BLaER1 (cell line): ENCODE results near the gene ARHGAP26.
"Not testable (repeated sequence)": the region's sequence is repeated elsewhere in the genome, so short reads cannot be mapped to it uniquely, and the experiment has no call there.

ENCODE experiments used
- H3K27ac ChIP-seq: shearing (Covaris generic); formaldehyde crosslinking; 2 replicates; pipeline ENCODE4 v1.8.1; 2022
- H3K27me3 ChIP-seq: shearing (Covaris generic); formaldehyde crosslinking; 2 replicates; pipeline ENCODE4 v1.8.1; 2022
- H3K36me3 ChIP-seq: shearing (Covaris generic); formaldehyde crosslinking; 2 replicates; pipeline ENCODE4 v1.8.1; 2022
- H3K4me1 ChIP-seq: shearing (Covaris generic); formaldehyde crosslinking; 2 replicates; pipeline ENCODE4 v1.8.1; 2022
- H3K4me2 ChIP-seq: shearing (Covaris generic); formaldehyde crosslinking; 2 replicates; pipeline ENCODE4 v1.8.1; 2022
- H3K4me3 ChIP-seq: shearing (Covaris generic); formaldehyde crosslinking; 2 replicates; pipeline ENCODE4 v1.8.1; 2022
- H3K9ac ChIP-seq: shearing (Covaris generic); formaldehyde crosslinking; 2 replicates; pipeline ENCODE4 v1.8.1; 2022
- H3K9me3 ChIP-seq: shearing (Covaris generic); formaldehyde crosslinking; 2 replicates; pipeline ENCODE4 v1.8.1; 2022
- H4K20me1 ChIP-seq: shearing (Covaris generic); formaldehyde crosslinking; 2 replicates; pipeline ENCODE4 v1.8.1; 2022
- Cebpa-rat ChIP-seq: shearing (Covaris generic); IDR thresholded peaks from 2 replicates; pipeline ENCODE4 v1.8.1; 2022

ARHGAP26 gene

DNA sequence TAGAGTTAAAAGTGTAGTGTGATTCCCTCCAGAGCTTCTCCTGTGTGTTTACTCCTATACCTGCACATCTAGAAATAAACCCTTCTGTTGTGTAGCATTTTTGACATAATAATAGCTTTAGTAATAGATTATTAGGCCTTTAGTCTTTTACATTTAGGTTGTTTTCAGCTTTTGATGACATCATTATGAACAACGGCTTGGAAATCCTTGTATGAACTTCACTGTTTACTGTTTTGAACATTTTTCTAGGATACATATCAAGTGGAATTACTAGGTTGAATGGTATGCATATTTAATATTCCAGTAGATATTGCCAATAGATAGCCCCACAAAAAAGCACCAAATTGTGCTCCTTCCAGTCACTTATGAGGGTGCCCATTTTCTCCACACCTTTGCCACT is 174.0 kb downstream of the ARHGAP26 start:
- H4K20me1 ChIP-seq: no peaks in the 10 kb centered on the region
- H3K9ac ChIP-seq: no peak overlapping the region
- peaks cover 4% of the 10 kb centered on the region; the same call in 1 of the 2 replicates for H3K9me3 ChIP-seq
- TF ChIP-seq Cebpa-rat: no peak
- no peaks in the 10 kb centered on the region for H3K27me3 ChIP-seq
- no peaks in the 10 kb centered on the region for H3K4me1 ChIP-seq
- H3K36me3 ChIP-seq: peaks cover 3% of the 10 kb centered on the region; the same call in 1 of the 2 replicates
- no peak overlapping the region for H3K4me2 ChIP-seq
- H3K4me3 ChIP-seq: no peak overlapping the region
- H3K27ac ChIP-seq: no peak overlapping the region

DNA sequence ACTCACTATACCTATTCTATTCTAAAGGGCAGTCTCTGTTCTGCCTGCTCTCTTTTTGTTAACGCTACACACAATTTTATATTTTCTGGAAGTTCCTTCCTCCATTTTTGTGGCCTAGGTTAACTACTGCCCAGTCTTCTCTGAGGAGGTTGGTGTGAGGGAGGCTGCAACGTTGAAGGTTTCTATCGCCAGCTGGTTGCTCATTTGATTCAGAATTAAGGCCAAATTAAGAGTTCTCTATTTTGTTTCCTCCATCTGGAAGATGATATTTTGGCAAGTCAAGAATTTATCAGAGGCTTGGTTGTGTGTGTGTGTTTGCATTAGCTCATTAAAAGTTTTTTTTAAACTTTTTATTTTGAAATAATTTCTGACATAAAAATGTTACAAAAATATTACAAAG is 175.1 kb downstream of the ARHGAP26 start:
- Histone ChIP-seq H3K4me1 (no peaks in the 10 kb centered on the region), H4K20me1 (no peaks in the 10 kb centered on the region), H3K4me3 (no peak overlapping the region), H3K4me2 (no peak overlapping the region), H3K9me3 (peaks cover 2% of the 10 kb centered on the region; the same call in 1 of the 2 replicates), H3K27ac (no peak overlapping the region), H3K9ac (no peak overlapping the region), H3K27me3 (no peaks in the 10 kb centered on the region), H3K36me3 (peaks cover 3% of the 10 kb centered on the region; the same call in 1 of the 2 replicates)
- no peak for TF ChIP-seq Cebpa-rat

DNA sequence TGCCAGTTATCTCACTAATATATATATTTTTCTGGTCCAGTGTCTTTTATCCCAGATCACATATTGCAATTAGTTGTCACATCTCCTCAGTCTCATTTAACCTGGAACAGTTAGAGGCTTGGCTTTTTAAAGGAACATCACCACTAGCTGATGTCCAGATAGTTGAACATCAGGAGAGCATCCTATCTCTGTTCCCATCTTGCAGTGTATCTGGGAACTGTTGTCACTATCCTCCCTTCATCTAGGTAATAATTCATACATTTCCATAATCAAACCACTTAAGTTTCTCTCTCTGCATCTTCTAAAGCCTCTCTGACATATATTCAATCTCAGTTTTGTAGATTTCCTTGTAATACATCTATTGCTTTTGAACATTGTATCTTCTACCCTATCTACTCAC is 175.7 kb downstream of the ARHGAP26 start:
- no peaks in the 10 kb centered on the region for H4K20me1 ChIP-seq
- no peak overlapping the region for H3K27ac ChIP-seq
- H3K4me1 ChIP-seq: no peaks in the 10 kb centered on the region
- no peak for TF ChIP-seq Cebpa-rat
- 0 out of 2 replicates have a peak, but pooled peaks cover 3% of the 10 kb centered on the region for H3K36me3 ChIP-seq
- H3K4me3 ChIP-seq: no peak overlapping the region
- no peak overlapping the region for H3K9ac ChIP-seq
- H3K27me3 ChIP-seq: no peaks in the 10 kb centered on the region
- H3K4me2 ChIP-seq: no peak overlapping the region
- H3K9me3 ChIP-seq: no peaks in the 10 kb centered on the region

DNA sequence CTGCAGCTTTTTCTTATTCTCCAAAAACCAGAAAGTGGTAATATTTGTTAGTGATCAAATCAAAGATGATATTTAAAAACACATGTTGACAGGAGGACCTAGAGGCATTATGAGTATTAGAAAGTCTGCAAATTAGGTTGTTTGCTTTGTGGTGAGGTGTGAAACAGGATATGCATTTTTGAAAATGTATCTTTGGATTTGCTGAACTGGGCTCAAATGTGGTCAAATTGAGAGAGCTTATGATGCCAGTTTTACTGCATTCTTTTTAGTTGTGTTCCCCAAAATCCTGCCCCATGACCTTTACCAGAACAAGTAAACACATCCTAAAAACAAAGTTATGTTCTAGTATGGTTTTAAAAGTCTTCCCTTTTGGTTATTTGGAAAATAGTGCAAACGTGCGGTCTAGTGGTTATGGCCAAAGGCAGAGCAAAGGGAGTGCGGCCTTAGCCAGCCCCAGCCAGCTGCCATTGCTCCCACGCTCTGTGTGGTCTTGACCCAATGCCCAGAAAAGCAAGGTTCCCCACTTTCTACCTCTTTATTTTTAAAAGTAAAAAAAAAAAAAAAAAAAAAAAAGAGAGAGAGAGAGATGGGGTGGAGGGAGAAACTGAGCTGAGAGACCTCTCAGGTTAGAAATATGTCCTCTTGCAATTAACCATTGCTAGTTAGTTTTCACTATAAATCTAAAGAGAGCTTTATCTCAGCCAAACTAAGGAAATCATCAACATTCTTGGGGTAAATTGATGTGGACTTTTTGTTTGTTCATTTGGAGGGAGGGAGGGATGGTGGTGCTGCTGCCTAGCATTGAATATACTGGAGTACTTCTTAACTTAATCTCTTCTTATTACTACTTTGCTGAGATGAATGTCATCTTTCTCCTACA is 176.6 kb downstream of the ARHGAP26 start:
- Histone ChIP-seq H3K4me3 (no peak overlapping the region), H3K36me3 (0 out of 2 replicates have a peak, but pooled peaks cover 3% of the 10 kb centered on the region), H4K20me1 (no peaks in the 10 kb centered on the region), H3K27ac (no peak overlapping the region), H3K9ac (no peak overlapping the region), H3K9me3 (no peaks in the 10 kb centered on the region), H3K27me3 (no peaks in the 10 kb centered on the region), H3K4me2 (no peak overlapping the region), H3K4me1 (no peaks in the 10 kb centered on the region)
- TF ChIP-seq Cebpa-rat: no peak

DNA sequence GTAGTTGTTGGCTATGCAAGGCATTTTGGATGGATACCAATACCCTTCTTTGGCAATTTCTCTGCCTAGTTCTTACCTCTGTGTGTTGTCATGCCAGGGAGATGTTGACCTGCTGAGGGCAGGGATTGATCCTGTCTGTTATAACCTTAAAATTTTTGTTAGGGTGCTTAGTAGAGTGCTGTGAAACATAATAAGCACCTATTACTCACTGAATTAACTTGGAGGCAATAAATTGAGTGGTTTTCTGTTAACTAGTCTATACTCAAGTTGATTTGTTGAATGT is 177.2 kb downstream of the ARHGAP26 start:
- Histone ChIP-seq H3K36me3 (0 out of 2 replicates have a peak, but pooled peaks cover 3% of the 10 kb centered on the region), H3K4me2 (no peak overlapping the region), H3K27me3 (no peaks in the 10 kb centered on the region), H3K4me3 (no peak overlapping the region), H3K4me1 (no peaks in the 10 kb centered on the region), H3K9ac (no peak overlapping the region), H3K9me3 (no peaks in the 10 kb centered on the region), H4K20me1 (no peaks in the 10 kb centered on the region), H3K27ac (no peak overlapping the region)
- TF ChIP-seq Cebpa-rat: no peak

DNA sequence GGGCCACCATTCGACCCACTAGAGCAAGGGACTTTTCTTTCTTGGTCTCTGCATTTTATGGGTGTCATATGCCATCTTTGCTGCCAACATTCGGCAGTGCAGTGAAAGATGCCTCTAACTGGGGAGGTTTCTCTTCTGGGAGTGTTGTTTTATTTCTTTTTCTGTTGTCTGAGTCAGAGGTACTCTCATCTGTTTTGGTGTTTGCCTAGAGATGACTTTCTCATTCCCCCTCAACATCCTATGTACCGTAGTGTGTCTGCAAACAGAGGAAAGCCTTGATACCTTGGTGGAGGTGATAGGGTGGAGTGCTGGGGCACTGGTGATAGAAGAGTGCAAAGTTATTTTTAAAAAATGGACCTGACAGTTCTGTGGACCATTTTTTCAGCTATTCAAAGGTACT is 182.1 kb downstream of the ARHGAP26 start:
- H3K27ac ChIP-seq: no peak overlapping the region
- no peak overlapping the region for H3K4me3 ChIP-seq
- no peak overlapping the region for H3K4me2 ChIP-seq
- TF ChIP-seq Cebpa-rat: no peak
- no peak overlapping the region for H3K9ac ChIP-seq
- H3K9me3 ChIP-seq: peaks cover 11% of the 10 kb centered on the region
- H3K4me1 ChIP-seq: no peaks in the 10 kb centered on the region
- no peaks in the 10 kb centered on the region for H3K27me3 ChIP-seq
- no peaks in the 10 kb centered on the region for H4K20me1 ChIP-seq
- 0 out of 2 replicates have a peak, but pooled peaks cover 6% of the 10 kb centered on the region for H3K36me3 ChIP-seq

DNA sequence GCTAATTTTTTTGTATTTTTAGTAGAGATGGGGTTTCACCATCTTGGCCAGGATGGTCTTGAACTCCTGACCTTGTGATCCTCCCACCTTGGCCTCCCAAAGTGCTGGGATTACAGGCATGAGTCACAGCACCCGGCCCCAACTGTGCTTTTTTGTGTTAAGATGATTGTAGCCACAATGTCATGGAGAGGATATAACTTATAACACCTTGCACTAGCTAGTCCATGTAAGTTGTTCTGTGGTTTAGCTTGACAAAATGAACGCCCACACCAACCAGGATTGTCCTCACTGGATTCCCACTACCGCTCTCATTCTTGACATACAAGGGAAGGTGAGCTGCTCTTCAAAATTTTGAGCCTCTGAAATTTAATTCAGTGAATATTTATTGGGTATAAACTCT is 182.7 kb downstream of the ARHGAP26 start:
- not testable (repeated sequence) for H3K36me3 ChIP-seq, H3K4me3 ChIP-seq, H3K27me3 ChIP-seq, H3K4me2 ChIP-seq, H3K27ac ChIP-seq, H4K20me1 ChIP-seq, H3K9ac ChIP-seq, H3K4me1 ChIP-seq
- peaks cover 11% of the 10 kb centered on the region for H3K9me3 ChIP-seq

DNA sequence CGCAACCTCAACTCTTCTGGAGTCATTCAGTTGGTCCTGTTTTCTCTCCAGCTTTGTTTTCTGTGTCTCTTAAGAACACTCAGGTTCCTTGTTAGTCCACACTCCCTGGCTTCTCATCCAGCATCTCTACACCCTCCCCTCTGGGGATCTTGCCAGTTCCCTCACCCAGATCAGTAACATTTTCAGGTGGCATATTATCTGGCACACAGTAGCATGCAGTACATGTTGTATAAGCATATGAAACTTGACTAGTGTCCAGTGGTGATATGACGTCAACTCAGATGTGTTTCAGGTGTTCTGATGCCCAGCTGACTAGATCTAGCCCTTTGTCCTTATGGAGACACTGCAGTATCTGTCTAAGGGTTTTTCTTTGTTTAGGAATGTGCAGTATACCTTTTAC is 184.3 kb downstream of the ARHGAP26 start:
- TF ChIP-seq Cebpa-rat: no peak
- Histone ChIP-seq H3K9me3 (peaks cover 14% of the 10 kb centered on the region), H3K36me3 (0 out of 2 replicates have a peak, but pooled peaks cover 3% of the 10 kb centered on the region), H3K27me3 (no peaks in the 10 kb centered on the region), H3K27ac (no peak overlapping the region), H3K4me2 (no peak overlapping the region), H3K4me1 (peaks cover 13% of the 10 kb centered on the region), H4K20me1 (no peaks in the 10 kb centered on the region), H3K9ac (no peak overlapping the region), H3K4me3 (no peak overlapping the region)

DNA sequence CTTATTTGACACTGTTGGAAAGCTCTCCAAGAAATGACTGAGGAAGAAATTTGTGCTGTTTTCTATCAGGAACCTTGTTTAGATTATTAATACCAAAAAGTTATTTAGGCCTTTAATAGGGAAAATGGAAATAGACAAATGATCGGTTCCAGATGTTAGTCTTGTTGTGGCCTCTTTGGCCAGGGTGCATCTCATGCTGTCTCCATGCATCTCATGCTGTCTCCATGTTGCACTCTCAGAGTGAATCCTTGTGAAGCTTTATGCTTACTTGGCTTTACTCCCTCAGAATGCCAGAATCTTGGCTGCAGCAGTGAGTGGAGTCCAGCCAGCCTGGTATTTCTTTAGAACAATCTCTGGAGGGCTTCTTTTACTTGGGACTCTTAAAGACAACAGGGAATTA is 185.5 kb downstream of the ARHGAP26 start:
- no peaks in the 10 kb centered on the region for H3K27me3 ChIP-seq
- H3K4me2 ChIP-seq: no peak overlapping the region
- H3K9ac ChIP-seq: no peak overlapping the region
- peaks cover 18% of the 10 kb centered on the region for H3K4me1 ChIP-seq
- H3K9me3 ChIP-seq: peaks cover 14% of the 10 kb centered on the region
- no peak for TF ChIP-seq Cebpa-rat
- H3K36me3 ChIP-seq: 0 out of 2 replicates have a peak, but pooled peaks cover 3% of the 10 kb centered on the region
- H3K27ac ChIP-seq: no peak overlapping the region
- H4K20me1 ChIP-seq: no peaks in the 10 kb centered on the region
- H3K4me3 ChIP-seq: no peak overlapping the region

DNA sequence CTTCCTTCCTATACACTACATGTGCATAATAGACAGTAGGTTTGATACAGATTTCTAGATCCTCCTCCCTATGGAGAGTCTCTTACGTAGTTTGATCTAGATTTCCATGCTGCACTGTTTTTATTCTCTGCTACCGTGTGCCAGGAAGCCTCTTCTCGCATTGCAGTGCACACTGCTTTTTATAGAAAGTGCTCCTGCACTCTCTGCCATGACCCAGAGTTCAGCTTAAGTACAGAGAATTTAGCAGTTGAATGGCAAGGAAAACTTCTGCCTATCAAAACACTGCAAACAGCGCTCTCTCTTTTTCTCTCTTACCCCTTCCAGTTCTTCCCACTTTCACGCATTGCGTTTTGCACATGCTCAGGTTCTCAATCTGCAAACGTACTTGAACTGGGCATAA is 187.4 kb downstream of the ARHGAP26 start:
- no peak for TF ChIP-seq Cebpa-rat
- Histone ChIP-seq H3K27ac (no peak overlapping the region), H3K27me3 (no peaks in the 10 kb centered on the region), H3K4me3 (no peak overlapping the region), H4K20me1 (no peaks in the 10 kb centered on the region), H3K36me3 (0 out of 2 replicates have a peak, but pooled peaks cover 3% of the 10 kb centered on the region), H3K9me3 (peaks cover 20% of the 10 kb centered on the region), H3K9ac (no peak overlapping the region), H3K4me1 (peaks cover 18% of the 10 kb centered on the region), H3K4me2 (no peak overlapping the region)
